Stimulated activated CD4-positive, alpha-beta T cell treated with anti-CD3 and anti-CD28 coated beads, Interleukin-4, amount 100 ng/mL, for 4 hours (primary cell): ENCODE measurements around the gene DDX28.
"Not testable (repeated sequence)": the region's sequence is repeated elsewhere in the genome, so short reads cannot be mapped to it uniquely, and the experiment has no call there.

Experiments
- DNase-seq, 2 experiments: peaks; one replicate each; pipeline ENCODE4 v3.0.0-alpha.2; 2020

Gene DDX28

DNA sequence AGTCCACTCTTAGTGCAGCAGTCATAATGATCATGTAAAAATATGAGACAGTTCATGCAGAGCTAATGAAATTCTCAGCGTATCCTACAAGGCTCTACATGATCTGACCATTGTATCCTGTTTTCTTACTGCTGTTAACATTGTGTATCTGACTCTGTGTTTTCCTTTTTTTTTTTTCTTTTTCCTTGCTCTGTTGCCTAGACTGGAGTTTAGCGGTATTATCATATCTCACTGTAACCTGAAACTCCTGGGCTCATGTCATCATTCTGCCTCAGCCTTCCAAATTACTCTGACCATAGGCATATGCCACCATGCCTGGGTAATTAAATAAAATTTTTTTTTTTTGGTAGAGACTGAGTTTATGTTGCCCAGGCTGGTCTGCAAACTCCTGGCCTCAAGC is 12.2 kb upstream of the DDX28 start:
- no peak for DNase-seq

GRCh38 chr16:68033101-68033500 is 10.1 kb upstream of the DDX28 start:
- no peak for DNase-seq

DNA sequence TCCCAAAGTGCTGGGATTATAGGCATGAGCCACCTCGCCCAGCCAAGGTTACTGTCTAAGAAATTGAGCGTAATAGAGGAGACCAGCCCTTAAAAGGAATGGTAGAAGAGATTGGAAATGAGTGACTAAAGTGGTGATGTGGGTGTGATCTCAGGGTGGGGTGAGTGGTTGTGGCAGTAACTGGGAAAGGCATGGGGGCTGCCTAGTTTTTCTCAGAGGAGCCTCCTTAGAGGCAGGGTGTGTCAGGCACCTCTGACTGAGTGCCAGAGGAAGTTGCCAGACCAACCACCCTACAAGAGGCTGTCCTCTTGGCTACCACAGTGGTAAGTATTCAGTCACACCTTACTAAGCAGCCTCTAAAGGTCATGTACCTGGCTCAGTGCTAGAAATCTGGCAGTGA is 8.9 kb upstream of the DDX28 start:
- no peak for DNase-seq

DNA sequence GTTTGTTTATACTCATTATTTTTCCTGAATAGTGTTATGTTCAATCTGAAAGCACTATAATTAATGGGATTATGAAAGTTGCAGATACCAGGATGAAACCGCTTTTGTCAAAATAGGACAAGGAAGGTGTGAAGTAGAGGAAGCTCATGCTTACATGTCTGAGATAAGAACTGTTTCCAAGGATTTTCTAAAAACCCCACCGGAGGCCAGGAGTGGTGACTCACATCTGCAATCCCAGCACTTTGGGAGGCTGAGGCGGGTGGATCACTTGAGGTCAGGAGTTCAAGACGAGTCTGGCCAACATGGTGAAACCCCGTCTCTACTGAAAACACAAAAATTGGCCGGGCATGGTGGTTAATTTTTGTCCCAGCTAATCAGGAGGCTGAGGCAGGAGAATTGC is 7.1 kb upstream of the DDX28 start:
- DNase-seq, result not testable (repeated sequence)

DNA sequence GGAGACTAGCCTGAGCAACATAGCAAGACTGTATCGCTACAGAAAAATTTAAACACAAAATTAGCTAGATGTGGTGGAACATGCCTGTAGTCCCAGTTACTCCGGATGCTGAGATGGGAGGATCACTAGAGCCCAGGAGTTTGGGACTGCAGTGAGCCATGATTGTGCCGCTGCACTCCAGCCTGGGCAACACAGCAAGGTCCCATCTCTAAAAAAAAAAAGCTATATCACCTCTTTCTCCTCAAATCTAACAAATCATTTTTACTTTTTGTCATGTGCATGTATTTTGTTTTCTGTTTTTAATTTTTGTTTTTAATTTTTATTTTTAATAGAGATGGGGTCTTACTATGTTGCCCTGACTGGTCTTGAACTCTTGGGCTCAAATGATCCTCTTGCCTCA is 6.0 kb upstream of the DDX28 start:
- DNase-seq, result no peak

GRCh38 chr16:68022278-68022727 is 729 bp downstream of the DDX28 start:
- no peak for DNase-seq

DNA sequence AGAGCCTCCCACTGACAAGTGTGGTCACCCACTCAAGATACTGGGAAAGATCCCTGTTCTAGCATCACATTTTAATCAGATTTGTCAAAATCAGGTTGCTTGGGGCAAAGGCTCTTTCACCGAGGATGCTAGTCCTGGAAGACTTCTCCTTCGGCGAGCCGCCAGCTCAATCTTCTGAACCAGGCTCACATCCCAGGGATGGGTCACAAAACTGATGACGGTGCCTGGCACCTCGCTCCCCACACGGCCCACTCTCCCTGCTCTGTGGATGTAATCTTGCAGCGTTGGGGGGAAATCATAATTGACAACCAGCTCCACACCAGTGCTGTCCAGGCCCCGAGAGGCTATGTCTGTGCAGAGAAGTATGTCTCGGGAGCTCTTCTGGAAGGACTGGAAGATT is 1.5 kb downstream of the DDX28 start:
- no peak for DNase-seq

DNA sequence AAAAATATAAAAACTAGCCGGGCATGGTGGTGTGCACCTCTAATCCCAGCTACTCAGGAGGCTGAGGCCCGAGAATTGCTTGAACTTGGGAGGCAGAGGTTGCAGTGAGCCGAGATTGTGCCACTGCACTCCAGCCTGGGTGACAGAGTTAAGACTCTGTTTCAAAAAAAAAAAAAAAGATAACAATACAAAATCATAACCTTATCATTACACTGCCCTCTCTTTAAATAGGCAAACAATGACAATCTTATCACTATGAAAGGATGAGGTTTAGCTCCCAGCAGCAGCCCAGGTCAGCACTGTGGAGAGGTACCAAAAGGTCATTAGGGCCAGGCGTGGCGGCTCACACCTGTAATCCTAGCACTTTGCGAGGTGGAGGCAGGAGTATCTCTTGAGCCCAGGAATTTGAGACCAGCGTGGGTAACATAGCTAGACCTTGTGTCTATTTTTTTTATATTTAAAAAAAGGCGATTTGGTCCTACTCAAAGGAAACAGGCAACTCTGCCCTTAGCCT is 3.8 kb downstream of the DDX28 start:
- DNase-seq, result no peak

DNA sequence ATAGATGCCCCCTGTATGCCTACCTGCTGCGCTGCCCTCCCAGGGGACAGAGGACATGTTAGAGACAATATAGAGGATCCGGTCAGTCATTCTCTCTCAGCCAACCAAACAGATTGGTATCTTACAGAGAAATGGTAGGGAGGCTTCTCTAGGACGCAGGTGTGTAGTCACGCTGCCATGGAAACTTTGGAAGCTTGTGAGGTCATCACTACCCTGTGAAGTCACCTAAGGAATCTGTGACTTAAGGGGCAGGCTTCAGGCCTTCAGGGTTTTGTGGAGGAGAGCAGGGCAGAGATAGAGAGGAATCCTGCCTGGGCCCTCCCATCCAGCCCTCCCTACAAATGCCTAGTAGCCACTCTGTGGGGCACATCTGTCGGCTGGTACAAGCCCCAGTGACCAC is 7.4 kb downstream of the DDX28 start, which contains the start of gene DPEP2NB:
TSS of gene DPEP2NB (minus strand) at position 231 of the 400 bp plus-strand sequence. CDS start at position 90, 141 bp downstream.
- no peak for DNase-seq

DNA sequence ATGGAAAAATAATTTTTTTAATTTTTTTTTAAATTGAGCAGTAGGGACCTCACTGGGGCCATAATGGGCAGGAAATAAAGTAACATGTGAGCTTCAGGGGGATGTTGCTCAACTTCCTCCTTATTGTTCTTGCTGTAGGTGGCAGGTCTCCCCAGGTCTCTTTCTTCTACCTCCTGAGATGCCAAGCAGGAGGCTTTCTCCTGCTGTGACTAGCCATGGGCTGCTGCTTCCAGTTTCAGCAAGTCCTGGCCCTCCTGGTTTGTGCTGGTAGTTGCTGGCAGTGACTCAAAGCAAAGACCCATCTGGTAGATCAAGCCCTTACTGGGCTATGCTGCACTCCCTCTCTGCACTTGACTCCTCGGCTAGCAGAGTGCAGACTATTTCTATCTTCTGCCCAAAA is 9.6 kb downstream of the DDX28 start:
- DNase-seq, result no peak

GRCh38 chr16:68009872-68010271 is 13.2 kb downstream of the DDX28 start:
- not testable (repeated sequence) for DNase-seq

- DNase-seq, result no peak
These were observed 13.8 kb downstream of the DDX28 start for GRCh38 chr16:68009157-68009735.

DNA sequence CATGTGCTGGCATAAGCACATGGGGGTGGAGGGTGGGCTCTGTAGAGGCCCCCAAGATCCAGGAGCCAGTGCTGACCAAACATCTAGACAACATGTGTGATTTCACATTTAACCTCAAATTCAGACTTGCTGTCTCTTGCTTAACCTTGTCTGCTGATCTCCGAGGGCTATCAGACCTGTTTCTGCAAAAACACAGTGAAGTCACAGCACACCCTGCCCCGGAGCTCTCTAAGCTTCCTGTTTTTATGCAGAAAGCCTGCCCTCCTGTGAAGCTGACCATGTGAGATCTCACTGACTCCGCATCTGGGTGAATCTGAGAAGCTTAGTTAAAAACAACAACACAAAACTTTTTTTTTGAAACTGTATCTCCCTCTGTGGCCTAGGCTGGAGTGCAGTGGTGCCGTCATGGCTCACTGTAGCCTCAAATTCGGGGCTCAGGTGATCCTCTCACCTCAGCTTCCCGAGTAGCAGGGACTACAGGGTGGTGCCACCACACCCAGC is 17.2 kb downstream of the DDX28 start:
- peak in 1 of 2 experiments; percentile 21 for DNase-seq

DNA sequence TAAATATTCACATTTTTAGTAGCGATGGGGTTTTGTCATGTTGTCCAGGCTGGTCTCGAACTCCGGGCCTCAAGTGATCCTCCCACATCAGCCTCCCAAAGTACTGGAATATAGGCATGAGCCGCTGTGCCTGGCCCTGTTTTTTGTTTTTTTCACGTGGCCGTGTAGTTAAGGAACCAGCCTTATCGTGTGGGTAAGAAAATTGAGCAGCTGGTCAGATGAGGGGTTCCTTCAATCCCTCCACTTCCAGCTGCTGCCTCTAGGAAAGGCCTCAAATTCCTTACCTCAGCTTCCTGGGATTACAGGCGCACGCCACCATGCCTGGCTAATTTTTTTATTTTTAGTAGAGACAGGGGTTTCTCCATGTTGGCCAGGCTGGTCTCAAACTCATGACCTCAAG is 17.8 kb downstream of the DDX28 start:
- DNase-seq, result no peak

DNA sequence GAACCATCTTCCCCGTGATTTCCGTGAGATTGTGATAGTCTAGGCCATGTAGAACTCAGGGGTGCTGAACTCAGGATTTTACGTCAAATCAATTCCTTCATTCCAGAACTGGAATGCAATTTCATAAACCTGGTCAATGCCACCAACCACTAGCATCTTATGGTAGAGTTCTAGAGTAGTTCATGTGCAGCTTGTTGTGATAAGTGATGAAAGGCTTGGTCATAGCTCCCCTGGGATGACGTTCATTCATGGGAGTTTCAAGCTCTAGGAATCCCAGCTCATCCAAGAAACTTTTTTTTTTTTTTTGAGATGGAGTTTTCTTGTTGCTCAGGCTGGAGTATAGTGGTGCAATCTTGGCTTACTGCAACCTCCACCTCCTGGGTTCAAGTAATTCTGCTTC is 20.0 kb downstream of the DDX28 start:
- DNase-seq, result no peak

GRCh38 chr16:68000450-68000849 is 22.6 kb downstream of the DDX28 start:
- DNase-seq, result no peak

DNA sequence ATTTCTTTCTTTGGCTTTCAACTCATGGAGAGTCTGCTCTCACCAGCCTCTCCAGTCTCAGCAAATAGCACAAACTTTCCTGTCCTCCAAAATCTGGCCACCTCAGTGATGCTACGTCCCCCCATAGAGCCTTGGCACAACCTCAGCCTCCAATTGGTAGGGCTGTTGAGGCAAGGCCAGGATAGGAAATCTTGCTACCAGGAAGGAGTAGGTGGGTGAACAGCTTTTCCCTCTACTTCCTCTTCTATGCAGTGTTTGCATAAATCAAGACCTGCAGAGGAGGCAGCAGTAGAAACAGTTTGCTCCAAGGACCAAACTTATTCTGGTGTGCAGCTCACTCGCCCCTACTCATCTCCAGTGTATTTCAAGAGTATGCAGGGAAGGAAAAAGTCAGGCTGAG is 23.0 kb downstream of the DDX28 start:
- DNase-seq, result no peak

- peak in 1 of 2 experiments; percentile 35 for DNase-seq
These were observed 24.0 kb downstream of the DDX28 start, which contains the start of gene DPEP2 for GRCh38 chr16:67998779-67999688. TSS of gene DPEP2 (minus strand) at chr16:67999484. CDS start at chr16:67993212, 6,272 bp downstream.

DNA sequence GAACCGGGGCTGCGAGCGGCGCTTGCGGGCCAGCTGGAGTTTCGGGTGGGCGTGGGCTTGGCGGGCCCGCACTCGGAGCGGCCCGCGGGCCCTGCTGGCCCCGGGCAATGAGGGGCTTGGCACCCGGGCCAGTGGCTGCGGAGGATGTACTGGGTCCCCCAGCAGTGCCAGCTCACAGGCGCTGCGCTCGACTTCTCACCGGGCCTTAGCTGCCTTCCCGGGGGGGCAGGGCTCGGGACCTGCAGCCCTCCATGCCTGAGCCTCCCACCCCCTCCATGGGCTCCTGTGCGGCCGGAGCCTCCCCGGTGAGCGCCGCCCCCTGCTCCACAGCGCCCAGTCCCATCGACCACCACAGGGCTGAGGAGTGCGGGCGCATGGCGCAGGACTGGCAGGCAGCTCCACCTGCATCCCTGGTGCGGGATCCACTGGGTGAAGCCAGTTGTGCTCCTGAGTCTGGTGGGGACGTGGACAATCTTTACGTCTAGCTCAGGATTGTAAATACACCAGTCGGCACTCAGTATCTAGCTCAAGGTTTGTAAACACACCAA is 24.7 kb downstream of the DDX28 start:
- not testable (repeated sequence) for DNase-seq

GRCh38 chr16:67996666-67997065 is 26.4 kb downstream of the DDX28 start:
- DNase-seq, result no peak

DNA sequence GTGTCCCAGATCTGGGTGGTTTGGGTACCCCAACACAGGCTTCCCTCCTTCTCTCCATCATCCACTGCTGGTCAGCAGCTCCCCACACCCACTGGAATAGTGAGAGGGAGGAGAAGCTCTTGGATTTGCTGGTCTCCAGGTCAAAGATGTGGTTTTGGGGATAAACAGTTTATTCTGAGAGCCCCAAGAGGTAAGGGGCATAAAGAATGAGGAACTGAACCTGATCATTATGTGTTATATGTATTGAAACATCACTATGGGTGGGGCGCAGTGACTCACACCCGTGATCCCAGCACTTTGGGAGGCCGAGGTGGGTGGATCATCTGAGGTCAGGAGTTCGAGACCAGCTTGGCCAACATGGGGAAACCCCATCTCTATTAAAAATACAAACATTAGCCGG is 27.6 kb downstream of the DDX28 start:
- DNase-seq, result no peak

GRCh38 chr16:67994040-67994408 is 29.0 kb downstream of the DDX28 start:
- not testable (repeated sequence) for DNase-seq
